Inferior parietal cortex (tissue), 1 donor: ENCODE measurements around the gene NSMF.

Source experiments
- DNase-seq: peaks from one replicate; pipeline ENCODE4 v3.0.0-alpha.2; 2016; ENCODE audit errors: extremely low spot score

Gene NSMF

GRCh38 chr9:137430723-137431415 lies 28.3 kb downstream of the NSMF start:
- no peak for DNase-seq

GRCh38 chr9:137429974-137430722 lies 29.0 kb downstream of the NSMF start:
- DNase-seq = no peak

- DNase-seq = no peak
Observed at GRCh38 chr9:137429546-137429890, 29.6 kb downstream of the NSMF start.

- no peak for DNase-seq
Observed at GRCh38 chr9:137428841-137429545, 30.1 kb downstream of the NSMF start.

- DNase-seq = no peak
Observed at GRCh38 chr9:137428311-137428630, 30.9 kb downstream of the NSMF start.

GRCh38 chr9:137427454-137428310 lies 31.5 kb downstream of the NSMF start:
- no peak for DNase-seq

- no peak for DNase-seq
Observed at GRCh38 chr9:137426018-137426681, 33.0 kb downstream of the NSMF start.

GRCh38 chr9:137423514-137424291 lies 35.4 kb downstream of the NSMF start:
- DNase-seq = no peak

- peak; percentile 82 for DNase-seq
Observed at GRCh38 chr9:137422604-137423513, 36.3 kb downstream of the NSMF start, which contains the start of the genes EXD3 and NOXA1. TSS of gene EXD3 (minus strand) at chr9:137423162. CDS start at chr9:137395357, 27,805 bp downstream. TSS of gene NOXA1 (plus strand) at chr9:137423393. CDS start at chr9:137423530, 137 bp downstream.

GRCh38 chr9:137421838-137422603 lies 37.1 kb downstream of the NSMF start:
- no peak for DNase-seq

- no peak for DNase-seq
Observed at GRCh38 chr9:137417161-137418021, 41.7 kb downstream of the NSMF start.

GRCh38 chr9:137416563-137417151 lies 42.5 kb downstream of the NSMF start:
- DNase-seq = no peak

GRCh38 chr9:137416006-137416562 lies 43.0 kb downstream of the NSMF start:
- no peak for DNase-seq

- DNase-seq = no peak
Observed at GRCh38 chr9:137415451-137415850, 43.7 kb downstream of the NSMF start.

GRCh38 chr9:137412431-137412830 lies 46.7 kb downstream of the NSMF start:
- no peak for DNase-seq

GRCh38 chr9:137411645-137412380 lies 47.3 kb downstream of the NSMF start:
- DNase-seq = no peak
